Measurements from ENCODE around the gene BGLAP. TPM values are rescaled to one million over a fixed set of nuclear protein-coding genes. Genes with fewer than 3 reads are reported as not detected.

The BGLAP gene
- total RNA-seq, 1 donor from 2014 or later: 1.0 TPM

DNA sequence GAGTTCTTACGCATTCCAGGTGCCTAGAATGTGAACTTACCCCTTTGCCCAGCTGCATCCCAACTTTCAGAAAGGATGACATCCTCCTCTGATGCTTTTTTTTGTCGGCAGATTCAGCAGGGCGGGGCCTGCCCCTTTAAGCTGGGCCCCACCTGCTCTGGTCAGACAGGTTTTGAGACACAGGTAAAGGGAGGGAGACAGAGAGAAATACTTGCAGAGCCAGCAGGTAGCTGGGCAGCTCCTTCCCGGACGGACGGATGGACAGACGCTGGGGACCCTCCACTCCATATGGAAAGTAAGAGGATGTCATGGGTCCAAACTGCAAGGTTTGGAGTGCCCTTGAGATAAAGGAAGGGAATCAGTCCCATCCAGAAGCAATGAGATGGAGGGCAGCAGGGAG, 42.1 kb downstream of the BGLAP start, which contains the start of gene TMEM79:
Gene TMEM79 (plus strand): TSS at position 214 of the 400 bp plus-strand sequence. CDS start 902 bp downstream, outside the sequence.
- H3K27me3 ChIP-seq (ENCODE audit: control insufficient read depth in 3 of 3, insufficient read depth in 3 of 3, low read length in 3 of 3): no peaks in the 10 kb centered on the region
- H3K36me3 ChIP-seq (ENCODE audit: control insufficient read depth in 3 of 3, insufficient read depth in 3 of 3, low read length in 3 of 3): peaks cover 6 to 10% (median 7%) of the 10 kb centered on the region in 3 donors
- H3K4me3 ChIP-seq (ENCODE audit: low read length in 3 of 3): peak within 1 kb of the TSS; percentile 87 to 94 (median 93)
- H3K27ac ChIP-seq (ENCODE audit: low read depth, low read length): peak within 1 kb of the TSS; percentile 92
- no peaks in the 10 kb centered on the region for H3K9me3 ChIP-seq (ENCODE audit: control insufficient read depth in 3 of 3, low read length in 3 of 3)
- peak within 1 kb of the TSS; percentile 86 to 94 (median 94) for H3K9ac ChIP-seq (ENCODE audit: low read depth in 1 of 3, low read length in 3 of 3)
- peaks cover 29 to 43% (median 33%) of the 10 kb centered on the region in 3 donors for H3K4me1 ChIP-seq (ENCODE audit: control insufficient read depth in 3 of 3, insufficient read depth in 3 of 3, low read length in 3 of 3)

DNA sequence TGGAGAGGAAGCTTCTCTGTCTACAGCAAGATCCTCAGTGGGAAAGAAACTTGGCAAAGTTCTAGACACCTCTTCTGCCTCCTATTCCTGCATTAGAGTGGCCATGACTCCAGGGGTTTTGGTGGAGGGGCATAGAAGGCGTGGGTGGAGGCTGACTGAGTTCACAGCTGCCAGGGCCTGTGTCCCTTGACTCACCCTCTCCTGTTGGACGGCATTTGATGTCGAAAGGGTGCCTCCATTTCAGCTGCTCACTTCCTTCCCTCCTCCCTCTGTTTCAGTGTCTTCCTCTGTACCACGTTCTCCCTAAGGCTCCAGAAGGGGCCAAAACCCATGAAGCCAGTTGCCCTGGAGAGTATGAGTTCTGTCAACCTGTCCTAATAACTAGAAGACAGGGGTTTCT, 42.8 kb downstream of the BGLAP start:
- no peaks in the 10 kb centered on the region for H3K27me3 ChIP-seq (ENCODE audit: control insufficient read depth in 3 of 3, insufficient read depth in 3 of 3, low read length in 3 of 3)
- no peak overlapping the region for H3K27ac ChIP-seq (ENCODE audit: low read depth, low read length)
- H3K4me1 ChIP-seq (ENCODE audit: control insufficient read depth in 3 of 3, insufficient read depth in 3 of 3, low read length in 3 of 3): peaks cover 26 to 41% (median 33%) of the 10 kb centered on the region in 3 donors
- no peak overlapping the region for H3K4me3 ChIP-seq (ENCODE audit: low read length in 3 of 3)
- H3K36me3 ChIP-seq (ENCODE audit: control insufficient read depth in 3 of 3, insufficient read depth in 3 of 3, low read length in 3 of 3): peaks cover 6 to 10% (median 6%) of the 10 kb centered on the region in 3 donors
- no peak overlapping the region for H3K9ac ChIP-seq (ENCODE audit: low read depth in 1 of 3, low read length in 3 of 3)
- H3K9me3 ChIP-seq (ENCODE audit: control insufficient read depth in 3 of 3, low read length in 3 of 3): no peaks in the 10 kb centered on the region

DNA sequence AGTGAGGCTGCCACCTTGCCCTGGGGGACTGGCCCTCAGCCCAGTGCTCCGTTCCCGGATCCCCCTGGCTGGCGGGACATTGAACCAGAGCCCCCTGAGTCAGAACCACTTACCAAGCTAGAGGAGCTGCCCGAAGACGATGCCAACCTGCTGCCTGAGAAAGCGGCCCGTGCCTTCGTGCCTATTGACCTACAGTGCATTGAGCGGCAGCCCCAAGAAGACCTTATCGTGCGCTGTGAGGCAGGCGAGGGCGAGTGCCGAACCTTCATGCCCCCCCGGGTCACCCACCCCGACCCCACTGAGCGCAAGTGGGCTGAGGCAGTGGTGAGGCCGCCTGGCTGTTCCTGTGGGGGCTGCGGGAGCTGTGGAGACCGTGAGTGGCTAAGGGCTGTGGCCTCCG, 43.5 kb downstream of the BGLAP start:
- Histone ChIP-seq H3K9me3 (ENCODE audit: control insufficient read depth in 3 of 3, low read length in 3 of 3) (no peaks in the 10 kb centered on the region), H3K27ac (ENCODE audit: low read depth, low read length) (no peak overlapping the region), H3K9ac (ENCODE audit: low read depth in 1 of 3, low read length in 3 of 3) (no peak overlapping the region), H3K36me3 (ENCODE audit: control insufficient read depth in 3 of 3, insufficient read depth in 3 of 3, low read length in 3 of 3) (peaks cover 6 to 10% (median 6%) of the 10 kb centered on the region in 3 donors), H3K4me3 (ENCODE audit: low read length in 3 of 3) (no peak overlapping the region), H3K27me3 (ENCODE audit: control insufficient read depth in 3 of 3, insufficient read depth in 3 of 3, low read length in 3 of 3) (no peaks in the 10 kb centered on the region), H3K4me1 (ENCODE audit: control insufficient read depth in 3 of 3, insufficient read depth in 3 of 3, low read length in 3 of 3) (peaks cover 19 to 34% (median 28%) of the 10 kb centered on the region in 3 donors)

DNA sequence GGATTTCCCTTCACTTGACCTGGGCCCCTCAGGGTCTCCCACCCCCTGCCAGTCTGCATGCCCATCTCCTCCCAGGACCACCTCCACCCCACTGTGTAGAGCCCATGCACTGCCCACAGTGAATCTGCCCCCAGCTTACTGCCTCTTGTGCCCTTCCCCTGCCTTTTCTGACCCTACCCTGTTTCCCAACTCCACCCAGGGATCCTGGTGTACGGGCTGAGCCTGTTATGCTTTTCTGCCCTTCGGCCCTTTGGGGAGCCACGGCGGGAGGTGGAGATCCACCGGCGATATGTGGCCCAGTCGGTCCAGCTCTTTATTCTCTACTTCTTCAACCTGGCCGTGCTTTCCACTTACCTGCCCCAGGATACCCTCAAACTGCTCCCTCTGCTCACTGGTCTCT, 44.1 kb downstream of the BGLAP start:
- H3K27me3 ChIP-seq (ENCODE audit: control insufficient read depth in 3 of 3, insufficient read depth in 3 of 3, low read length in 3 of 3): no peaks in the 10 kb centered on the region
- H3K9ac ChIP-seq (ENCODE audit: low read depth in 1 of 3, low read length in 3 of 3): no peak overlapping the region
- no peak overlapping the region for H3K27ac ChIP-seq (ENCODE audit: low read depth, low read length)
- peaks cover 6 to 10% (median 6%) of the 10 kb centered on the region in 3 donors for H3K36me3 ChIP-seq (ENCODE audit: control insufficient read depth in 3 of 3, insufficient read depth in 3 of 3, low read length in 3 of 3)
- H3K4me3 ChIP-seq (ENCODE audit: low read length in 3 of 3): no peak overlapping the region
- H3K9me3 ChIP-seq (ENCODE audit: control insufficient read depth in 3 of 3, low read length in 3 of 3): no peaks in the 10 kb centered on the region
- peaks cover 13 to 29% (median 23%) of the 10 kb centered on the region in 3 donors for H3K4me1 ChIP-seq (ENCODE audit: control insufficient read depth in 3 of 3, insufficient read depth in 3 of 3, low read length in 3 of 3)

DNA sequence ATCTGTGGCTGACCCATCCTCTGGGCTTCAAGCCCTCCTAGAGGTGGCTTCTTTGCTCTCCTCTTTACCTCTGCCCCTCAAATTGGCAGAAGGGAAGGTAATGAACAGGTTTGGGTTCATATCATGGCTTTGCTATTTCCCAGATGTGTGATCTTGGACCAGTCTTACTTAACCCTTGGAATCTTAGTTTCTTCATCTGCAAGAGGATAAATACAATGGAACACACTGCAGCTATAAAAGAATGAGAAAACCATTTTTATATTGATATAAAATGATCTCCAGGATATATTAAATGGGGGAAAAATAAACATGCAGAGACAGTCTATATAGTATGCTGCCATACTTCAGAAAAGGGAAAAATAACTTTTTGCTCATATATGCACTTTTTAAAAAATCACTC, 47.9 kb downstream of the BGLAP start:
- H3K9ac ChIP-seq (ENCODE audit: low read depth in 1 of 3, low read length in 3 of 3): no peak overlapping the region
- no peaks in the 10 kb centered on the region for H3K9me3 ChIP-seq (ENCODE audit: control insufficient read depth in 3 of 3, low read length in 3 of 3)
- peaks cover 11 to 18% (median 12%) of the 10 kb centered on the region in 3 donors for H3K4me1 ChIP-seq (ENCODE audit: control insufficient read depth in 3 of 3, insufficient read depth in 3 of 3, low read length in 3 of 3)
- no peak overlapping the region for H3K4me3 ChIP-seq (ENCODE audit: low read length in 3 of 3)
- H3K27me3 ChIP-seq (ENCODE audit: control insufficient read depth in 3 of 3, insufficient read depth in 3 of 3, low read length in 3 of 3): no peaks in the 10 kb centered on the region
- no peak overlapping the region for H3K27ac ChIP-seq (ENCODE audit: low read depth, low read length)
- H3K36me3 ChIP-seq (ENCODE audit: control insufficient read depth in 3 of 3, insufficient read depth in 3 of 3, low read length in 3 of 3): peaks cover 10 to 17% (median 13%) of the 10 kb centered on the region in 3 donors

DNA sequence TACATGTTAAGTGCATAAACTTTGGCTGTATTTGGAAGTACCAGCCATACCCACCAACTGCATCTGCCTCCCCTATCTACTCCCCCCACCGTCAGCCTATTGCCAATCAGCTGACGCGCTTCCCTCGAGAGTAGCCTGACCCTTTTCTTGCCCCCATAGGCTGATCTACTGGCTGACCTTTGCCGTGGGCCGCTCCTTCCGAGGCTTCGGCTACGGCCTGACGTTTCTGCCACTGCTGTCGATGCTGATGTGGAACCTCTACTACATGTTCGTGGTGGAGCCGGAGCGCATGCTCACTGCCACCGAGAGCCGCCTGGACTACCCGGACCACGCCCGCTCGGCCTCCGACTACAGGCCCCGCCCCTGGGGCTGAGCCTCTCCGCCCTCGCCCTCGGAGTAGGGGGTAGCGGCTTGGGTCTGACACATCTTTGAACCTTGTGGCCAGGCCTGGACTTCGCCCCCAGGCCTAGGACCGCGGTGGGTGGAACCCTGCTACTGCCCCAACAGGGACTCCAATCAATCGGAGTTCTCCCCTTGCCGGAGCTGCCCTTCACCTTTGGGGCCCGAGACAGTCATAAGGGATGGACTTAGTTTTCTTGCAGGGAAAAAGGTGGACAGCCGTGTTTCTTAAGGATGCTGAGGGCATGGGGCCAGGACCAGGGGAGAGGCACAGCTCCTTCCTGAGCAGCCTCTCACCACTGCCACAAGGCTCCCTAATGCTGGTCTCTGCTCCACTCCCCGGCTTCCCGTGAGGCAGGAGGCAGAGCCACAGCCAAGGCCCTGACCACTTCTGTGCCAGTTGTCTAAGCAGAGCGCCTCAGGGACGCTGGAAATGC, 49.5 kb downstream of the BGLAP start:
- peaks cover 16 to 29% (median 17%) of the 10 kb centered on the region in 3 donors for H3K4me1 ChIP-seq (ENCODE audit: control insufficient read depth in 3 of 3, insufficient read depth in 3 of 3, low read length in 3 of 3)
- peak overlapping the region; percentile 28 for H3K27ac ChIP-seq (ENCODE audit: low read depth, low read length)
- no peaks in the 10 kb centered on the region for H3K9me3 ChIP-seq (ENCODE audit: control insufficient read depth in 3 of 3, low read length in 3 of 3)
- H3K4me3 ChIP-seq (ENCODE audit: low read length in 3 of 3): peak overlapping the region; percentile 71 to 85 (median 79)
- H3K27me3 ChIP-seq (ENCODE audit: control insufficient read depth in 3 of 3, insufficient read depth in 3 of 3, low read length in 3 of 3): no peaks in the 10 kb centered on the region
- H3K36me3 ChIP-seq (ENCODE audit: control insufficient read depth in 3 of 3, insufficient read depth in 3 of 3, low read length in 3 of 3): peaks cover under 1 to 13% (median 9%) of the 10 kb centered on the region in 3 donors
- peak overlapping the region; percentile 50 to 78 (median 77) for H3K9ac ChIP-seq (ENCODE audit: low read depth in 1 of 3, low read length in 3 of 3)

Small RNAs within 50 kb of the gene (small RNA-seq; reads per million reads assigned to genes)
- not detected for gene RF00568

Other genes starting within 250 kb of the BGLAP start
- 276 TPM for gene SSR2, start 221.2 kb upstream of the BGLAP start, total RNA-seq
- 15.7 TPM for gene UBQLN4, start 188.4 kb upstream of the BGLAP start, total RNA-seq
- gene LAMTOR2, start 187.4 kb upstream of the BGLAP start, total RNA-seq: 35.0 TPM
- not detected for gene RAB25, start 181.0 kb upstream of the BGLAP start, total RNA-seq
- gene MEX3A, start 159.7 kb upstream of the BGLAP start, total RNA-seq: 6.8 TPM
- 399 TPM for gene LMNA, start 127.5 kb upstream of the BGLAP start, total RNA-seq
- 4.2 TPM for gene SEMA4A, start 88.6 kb upstream of the BGLAP start, total RNA-seq
- 3.1 TPM for gene SLC25A44, start 48.1 kb upstream of the BGLAP start, total RNA-seq
- 50.6 TPM for gene PMF1, start 29.2 kb upstream of the BGLAP start, total RNA-seq
- 1.0 TPM for gene PAQR6, start 5.9 kb downstream of the BGLAP start, total RNA-seq
- 25.6 TPM for gene SMG5, start 40.6 kb downstream of the BGLAP start, total RNA-seq
- 4.2 TPM for gene TMEM79, start 42.1 kb downstream of the BGLAP start, total RNA-seq
- gene GLMP, start 53.5 kb downstream of the BGLAP start, total RNA-seq: 20.4 TPM
- not detected for gene VHLL, start 57.1 kb downstream of the BGLAP start, total RNA-seq
- gene CCT3, start 96.1 kb downstream of the BGLAP start, total RNA-seq: 293 TPM
- gene TSACC, start 96.3 kb downstream of the BGLAP start, total RNA-seq: 2.1 TPM
- not detected for gene RHBG, start 127.0 kb downstream of the BGLAP start, total RNA-seq